ENCODE data around the gene DDIT3.

- TF ChIP-seq, protein P1, sequence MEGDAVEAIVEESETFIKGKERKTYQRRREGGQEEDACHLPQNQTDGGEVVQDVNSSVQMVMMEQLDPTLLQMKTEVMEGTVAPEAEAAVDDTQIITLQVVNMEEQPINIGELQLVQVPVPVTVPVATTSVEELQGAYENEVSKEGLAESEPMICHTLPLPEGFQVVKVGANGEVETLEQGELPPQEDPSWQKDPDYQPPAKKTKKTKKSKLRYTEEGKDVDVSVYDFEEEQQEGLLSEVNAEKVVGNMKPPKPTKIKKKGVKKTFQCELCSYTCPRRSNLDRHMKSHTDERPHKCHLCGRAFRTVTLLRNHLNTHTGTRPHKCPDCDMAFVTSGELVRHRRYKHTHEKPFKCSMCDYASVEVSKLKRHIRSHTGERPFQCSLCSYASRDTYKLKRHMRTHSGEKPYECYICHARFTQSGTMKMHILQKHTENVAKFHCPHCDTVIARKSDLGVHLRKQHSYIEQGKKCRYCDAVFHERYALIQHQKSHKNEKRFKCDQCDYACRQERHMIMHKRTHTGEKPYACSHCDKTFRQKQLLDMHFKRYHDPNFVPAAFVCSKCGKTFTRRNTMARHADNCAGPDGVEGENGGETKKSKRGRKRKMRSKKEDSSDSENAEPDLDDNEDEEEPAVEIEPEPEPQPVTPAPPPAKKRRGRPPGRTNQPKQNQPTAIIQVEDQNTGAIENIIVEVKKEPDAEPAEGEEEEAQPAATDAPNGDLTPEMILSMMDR (IDR thresholded peaks at IDR 0.05) = no peak
- TF ChIP-seq EZH2 (IDR thresholded peaks at IDR 0.05; ENCODE audit: borderline replicate concordance, insufficient read depth, low read depth, low read length, poor library complexity, severe bottlenecking) = no peak
Measured at GRCh38 chr12:57487597-57488401, 32.5 kb downstream of the DDIT3 start, which contains the start of gene MARS1.

Data from B cell (primary cell).